ENCODE results near the gene AHCYL2.

DNA sequence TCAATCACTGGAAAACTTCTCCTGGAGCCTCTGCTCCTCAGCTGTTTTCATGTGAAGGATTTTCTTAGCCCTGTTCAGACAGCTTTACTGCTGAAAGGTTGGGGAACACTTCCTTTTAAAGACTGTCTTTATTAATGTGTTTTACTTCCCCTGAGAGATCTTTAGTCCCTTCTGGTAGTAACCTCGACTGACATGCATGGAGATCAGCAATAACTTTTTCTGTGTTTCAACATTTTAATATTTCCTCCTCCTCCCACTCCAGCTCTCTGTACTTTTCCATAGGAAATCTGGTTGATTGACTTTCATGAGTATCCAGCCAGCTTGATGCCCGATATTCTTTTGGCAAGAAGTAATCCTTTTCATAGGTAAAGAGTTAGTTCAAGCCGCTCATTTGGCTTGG, 146.7 kb downstream of the AHCYL2 start:
- TF ChIP-seq EZH2 (IDR thresholded peaks at IDR 0.05; ENCODE audit: borderline replicate concordance, low read length) (no peak), CTCF (IDR thresholded peaks at IDR 0.05; ENCODE audit: low read length) (no peak)

Measured in OCI-LY1 (cell line).